H1 (cell line): ENCODE results near the gene SGSM1. TPM values are rescaled to one million over a fixed set of nuclear protein-coding genes. Genes with fewer than 3 reads are reported as not detected.

Experiments used
- CHD2 ChIP-seq: IDR thresholded peaks from 2 replicates; pipeline ENCODE4 v1.6.1; 2012; ENCODE audit warnings: low read length, improper control_type of control experiment
- EP300 ChIP-seq, 2 experiments: IDR thresholded peaks; 1 replicate in 1 of 2; 2 replicates in 1 of 2; pipeline ENCODE4 v1.6.1; 2011 to 2012; ENCODE audit warnings: low read depth in 2 of 2, low read length in 2 of 2, mild to moderate bottlenecking in 2 of 2, borderline replicate concordance in 1 of 2, inconsistent platforms in 1 of 2, moderate library complexity in 1 of 2
- GABPA ChIP-seq: IDR thresholded peaks from 2 replicates; pipeline ENCODE4 v1.6.1; 2011; ENCODE audit warnings: mild to moderate bottlenecking, low read length, moderate library complexity, borderline replicate concordance; ENCODE audit not compliant: insufficient read depth
- POLR2AphosphoS5 ChIP-seq: IDR thresholded peaks from 2 replicates; pipeline ENCODE4 v1.6.1; 2011; ENCODE audit warnings: low read depth, low read length
- SIN3A ChIP-seq, 2 experiments: IDR thresholded peaks in 1 of 2; conservative IDR thresholded peaks in 1 of 2; 2 replicates each; pipeline ENCODE4 v1.6.1; 2011 to 2012; ENCODE audit warnings: low read length in 2 of 2, improper control_type of control experiment in 1 of 2, low read depth in 1 of 2, mild to moderate bottlenecking in 1 of 2
- SP1 ChIP-seq: IDR thresholded peaks from 2 replicates; pipeline ENCODE4 v1.6.1; 2011; ENCODE audit warnings: low read depth, low read length
- SP2 ChIP-seq: IDR thresholded peaks from 2 replicates; pipeline ENCODE4 v1.6.1; 2012; ENCODE audit warnings: mild to moderate bottlenecking, low read length, inconsistent platforms
- TBP ChIP-seq: IDR thresholded peaks from 2 replicates; pipeline ENCODE4 v1.6.1; 2011; ENCODE audit warnings: low read depth, low read length, improper control_type of control experiment
- YY1 ChIP-seq: IDR thresholded peaks from 2 replicates; pipeline ENCODE4 v1.6.1; 2011; ENCODE audit warnings: low read depth, mild to moderate bottlenecking, low read length
- polyA plus RNA-seq, 7 experiments: library from polyadenylated mRNA; depleted of rRNA in 3 of 7; stranded (reverse) in 5 of 7; unstranded in 2 of 7; fragments of >200 nt in 5 of 7; fragments of 200-250 nt in 2 of 7; gene quantifications; 1 replicate in 5 of 7; 2 replicates in 1 of 7; 4 replicates in 1 of 7; pipeline versions ENCODE4 v1.2.1 to v1.2.3, GENCODE V29; 2011 to 2013; ENCODE audit warnings: missing spikeins in 2 of 7, mixed read lengths in 2 of 7
- total RNA-seq: library from RNA; stranded (reverse); fragmentation: NEBNext Ultra II Directional; extraction: Animal tissue kit (Norgen Biotek cat#: 25700); gene quantifications from 2 replicates; pipeline ENCODE4 v1.2.1, GENCODE V29; 2021
- TF ChIP-seq, protein P1 (sequence below): IDR thresholded peaks from 2 replicates; pipeline ENCODE4 v1.6.1; 2012; ENCODE audit warnings: low read length, inconsistent platforms

Gene SGSM1
- total and polyA plus RNA-seq, 2 of the 8 experiments (the other 6 are each of a cell fraction or from before 2014, with no cell fraction given): 2.8 to 5.2 TPM

DNA sequence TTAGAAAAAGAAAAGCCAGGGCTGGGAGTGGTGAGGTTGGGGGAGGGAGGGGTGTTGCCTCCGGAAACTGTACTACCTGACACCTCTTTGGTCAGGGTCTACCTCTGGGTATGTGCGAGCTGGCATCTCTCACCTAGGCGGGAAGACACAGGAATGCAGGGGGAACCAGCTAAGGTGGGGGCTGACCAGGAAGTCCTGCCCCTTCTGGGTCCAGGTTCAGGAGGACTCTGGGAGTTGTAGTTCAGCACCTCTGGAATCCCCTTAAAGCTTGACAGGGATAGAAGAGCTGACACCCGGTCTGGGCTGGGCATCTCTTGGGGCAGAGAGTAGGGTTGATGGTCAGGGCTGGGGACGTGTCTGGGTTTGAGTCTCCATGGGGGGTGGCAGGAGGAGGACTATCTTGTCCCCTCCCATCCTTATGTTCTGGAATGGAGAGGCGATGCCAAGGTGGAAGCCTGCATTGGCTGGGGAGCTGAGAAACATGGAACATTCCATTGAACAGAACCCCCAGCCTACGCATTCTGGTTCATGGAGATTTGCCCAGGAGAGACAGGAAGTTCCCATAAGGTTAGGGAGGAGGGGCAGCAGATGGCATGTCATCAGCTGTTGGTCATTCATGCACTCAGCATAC, 144.4 kb downstream of the SGSM1 start (continued):
- TF ChIP-seq YY1 (peak; percentile 60; the same call in 1 of the 2 replicates), EP300 (IDR thresholded peaks at IDR 0.05; ENCODE audit: borderline replicate concordance in 1 of 2, low read depth in 2 of 2, low read length in 2 of 2) (0 out of 3 replicates have a peak, but pooled peaks of 1 of the 2 experiments have one; percentile 18), SP1 (peak; percentile 67; the same call in 1 of the 2 replicates), POLR2AphosphoS5 (peak; percentile 54; the same call in 1 of the 2 replicates), SIN3A (conservative IDR thresholded peaks at IDR 0.05 in 1 of 2, IDR thresholded peaks at IDR 0.05 in 1 of 2; ENCODE audit: low read depth in 1 of 2, low read length in 2 of 2) (peak in 1 of 2 experiments; percentile 60; a peak in 1 of 4 replicates), SP2 (0 out of 2 replicates have a peak, but pooled peaks have one; percentile 10), TBP (peak; percentile 31; the same call in 1 of the 2 replicates), CHD2 (no peak), GABPA (peak; percentile 76; the same call in 1 of the 2 replicates)
- TF ChIP-seq, protein P1, sequence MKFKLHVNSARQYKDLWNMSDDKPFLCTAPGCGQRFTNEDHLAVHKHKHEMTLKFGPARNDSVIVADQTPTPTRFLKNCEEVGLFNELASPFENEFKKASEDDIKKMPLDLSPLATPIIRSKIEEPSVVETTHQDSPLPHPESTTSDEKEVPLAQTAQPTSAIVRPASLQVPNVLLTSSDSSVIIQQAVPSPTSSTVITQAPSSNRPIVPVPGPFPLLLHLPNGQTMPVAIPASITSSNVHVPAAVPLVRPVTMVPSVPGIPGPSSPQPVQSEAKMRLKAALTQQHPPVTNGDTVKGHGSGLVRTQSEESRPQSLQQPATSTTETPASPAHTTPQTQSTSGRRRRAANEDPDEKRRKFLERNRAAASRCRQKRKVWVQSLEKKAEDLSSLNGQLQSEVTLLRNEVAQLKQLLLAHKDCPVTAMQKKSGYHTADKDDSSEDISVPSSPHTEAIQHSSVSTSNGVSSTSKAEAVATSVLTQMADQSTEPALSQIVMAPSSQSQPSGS: no peak
